Neural cell (in vitro differentiated cells): ENCODE measurements around the gene OR5M10. TPM values are rescaled to one million over a fixed set of nuclear protein-coding genes. Genes with fewer than 3 reads are reported as not detected.
"Not testable (repeated sequence)": the region's sequence is repeated elsewhere in the genome, so short reads cannot be mapped to it uniquely, and the experiment has no call there.

Experiments
- H2AFZ ChIP-seq: fragments of 200-600, 300-800 bp; sonication (generic), shearing (Covaris generic); 2 replicates; pipeline ENCODE4 v1.6.0; 2014; ENCODE audit warnings: low read depth, mild to moderate bottlenecking, antibody characterized with exemption, low read length, moderate library complexity
- H3F3A ChIP-seq: fragments of 200-600 bp; shearing (Covaris generic); 2 replicates; pipeline ENCODE4 v1.6.1; 2016; ENCODE audit warnings: mild to moderate bottlenecking, moderate library complexity, mixed read lengths, antibody characterized with exemption, low read length; ENCODE audit not compliant: insufficient read depth, poor library complexity, severe bottlenecking
- H3K27ac ChIP-seq: fragments of 200-600, 300-800 bp; sonication (generic), shearing (Covaris generic); 2 replicates; pipeline ENCODE4 v1.5.1; 2014; ENCODE audit warnings: mild to moderate bottlenecking, low read length, moderate library complexity
- H3K27me3 ChIP-seq: fragments of 300-800, 200-600 bp; sonication (generic), shearing (Covaris generic); 2 replicates; pipeline ENCODE4 v1.6.0; 2014; ENCODE audit warnings: mild to moderate bottlenecking, low read depth, low read length, moderate library complexity; ENCODE audit not compliant: insufficient read depth
- H3K36me3 ChIP-seq: fragments of 300-800, 200-600 bp; sonication (generic), shearing (Covaris generic); 2 replicates; pipeline ENCODE4 v1.5.1; 2014; ENCODE audit warnings: mild to moderate bottlenecking, antibody characterized with exemption, low read length, moderate library complexity; ENCODE audit not compliant: insufficient read depth
- H3K4me2 ChIP-seq: fragments of 300-800, 200-600 bp; sonication (generic), shearing (Covaris generic); 2 replicates; pipeline ENCODE4 v1.6.0; 2014; ENCODE audit warnings: mild to moderate bottlenecking, low read length
- H3K4me3 ChIP-seq: fragments of 300-800, 200-600 bp; sonication (generic), shearing (Covaris generic); 2 replicates; pipeline ENCODE4 v1.5.1; 2014; ENCODE audit warnings: mild to moderate bottlenecking, low read length, moderate library complexity
- H3K79me2 ChIP-seq: fragments of 200-600 bp; shearing (Covaris generic); replicated peaks from 2 replicates; pipeline ENCODE4 v1.6.0; 2014; ENCODE audit warnings: mild to moderate bottlenecking, low read length, moderate library complexity; ENCODE audit not compliant: insufficient read depth
- H3K9ac ChIP-seq: fragments of 300-800, 200-600 bp; sonication (generic), shearing (Covaris generic); 2 replicates; pipeline ENCODE4 v1.6.1; 2016; ENCODE audit warnings: mild to moderate bottlenecking, low read length, mixed read lengths
- H3K9me2 ChIP-seq: fragments of 200-600 bp; shearing (Covaris generic); 2 replicates; pipeline ENCODE4 v1.6.1; 2016; ENCODE audit warnings: mild to moderate bottlenecking, low read length, mixed read lengths; ENCODE audit not compliant: insufficient read depth
- H3K9me3 ChIP-seq: fragments of 200-600, 300-800 bp; sonication (generic), shearing (Covaris generic); 2 replicates; pipeline ENCODE4 v1.6.1; 2016; ENCODE audit warnings: mild to moderate bottlenecking, mixed run types, low read length, moderate library complexity, mixed read lengths
- H4K20me1 ChIP-seq: fragments of 200-600 bp; shearing (Covaris generic); 2 replicates; pipeline ENCODE4 v1.6.1; 2016; ENCODE audit warnings: mild to moderate bottlenecking, mixed run types; ENCODE audit not compliant: insufficient read depth
- EP300 ChIP-seq: fragments of 450-650 bp; conservative IDR thresholded peaks from 2 replicates; pipeline ENCODE4 v1.6.1; 2014; ENCODE audit warnings: antibody characterized with exemption, mild to moderate bottlenecking, moderate library complexity; ENCODE audit not compliant: poor library complexity, severe bottlenecking
- EZH2 ChIP-seq: fragments of 200-600, 300-800 bp; shearing (Covaris generic), sonication (generic); IDR thresholded peaks from 2 replicates; pipeline ENCODE4 v1.6.1; 2014; ENCODE audit warnings: antibody characterized with exemption, low read length, borderline replicate concordance, mild to moderate bottlenecking; ENCODE audit not compliant: insufficient read depth, poor library complexity, severe bottlenecking
- MXI1 ChIP-seq: fragments of 450-650 bp; conservative IDR thresholded peaks from 2 replicates; pipeline ENCODE4 v1.6.1; 2014; ENCODE audit warnings: antibody characterized with exemption, mild to moderate bottlenecking; ENCODE audit not compliant: poor library complexity, severe bottlenecking
- POLR2AphosphoS5 ChIP-seq: IDR thresholded peaks from 2 replicates; pipeline ENCODE4 v1.6.1; 2012
- RAD21 ChIP-seq: fragments of 450-650 bp; conservative IDR thresholded peaks from 2 replicates; pipeline ENCODE4 v1.6.1; 2014; ENCODE audit warnings: antibody characterized with exemption, mild to moderate bottlenecking, moderate library complexity
- SMC3 ChIP-seq: fragments of 450-650 bp; conservative IDR thresholded peaks from 2 replicates; pipeline ENCODE4 v1.6.1; 2014; ENCODE audit warnings: antibody characterized with exemption, mild to moderate bottlenecking, moderate library complexity; ENCODE audit not compliant: poor library complexity
- TAF1 ChIP-seq: IDR thresholded peaks from 2 replicates; pipeline ENCODE4 v1.6.1; 2012; ENCODE audit warnings: low read depth
- polyA plus RNA-seq: library from polyadenylated mRNA; depleted of rRNA; stranded (reverse); fragments of >200 nt; gene quantifications from 2 replicates; pipeline ENCODE4 v1.2.3, GENCODE V29; 2014
- TF ChIP-seq, protein P1 (sequence below): fragments of 450-650 bp; IDR thresholded peaks from 2 replicates; pipeline ENCODE4 v1.5.1; 2014; ENCODE audit warnings: antibody characterized with exemption, mild to moderate bottlenecking, moderate library complexity; ENCODE audit not compliant: poor library complexity, severe bottlenecking
- TF ChIP-seq, protein P2 (sequence below): IDR thresholded peaks from 2 replicates; pipeline ENCODE4 v1.6.1; 2012; ENCODE audit warnings: borderline replicate concordance

The OR5M10 gene
- polyA plus RNA-seq, 1 donor from 2014 or later: not detected

DNA sequence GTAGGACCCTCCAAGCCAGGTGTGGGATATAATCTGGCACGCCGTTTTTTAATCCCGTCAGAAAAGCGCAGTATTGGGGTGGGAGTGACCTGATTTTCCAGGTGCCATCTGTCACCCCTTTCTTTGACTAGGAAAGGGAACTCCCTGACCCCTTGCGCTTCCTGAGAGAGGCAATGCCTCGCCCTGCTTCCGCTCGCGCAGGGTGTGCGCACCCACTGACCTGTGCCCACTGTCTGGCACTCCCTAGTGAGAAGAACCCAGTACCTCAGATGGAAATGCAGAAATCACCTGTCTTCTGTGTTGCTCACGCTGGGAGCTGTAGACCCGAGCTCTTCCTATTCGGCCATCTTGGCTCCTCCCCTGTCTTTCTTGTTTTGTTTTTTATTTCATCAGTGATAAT, 22.8 kb downstream of the OR5M10 start:
- H2AFZ ChIP-seq, H3K4me3 ChIP-seq, H3F3A ChIP-seq, H3K79me2 ChIP-seq, H3K9me3 ChIP-seq, H3K4me2 ChIP-seq, H3K36me3 ChIP-seq, H3K9ac ChIP-seq, H4K20me1 ChIP-seq, H3K27ac ChIP-seq, H3K9me2 ChIP-seq, H3K27me3 ChIP-seq: not testable (repeated sequence)

DNA sequence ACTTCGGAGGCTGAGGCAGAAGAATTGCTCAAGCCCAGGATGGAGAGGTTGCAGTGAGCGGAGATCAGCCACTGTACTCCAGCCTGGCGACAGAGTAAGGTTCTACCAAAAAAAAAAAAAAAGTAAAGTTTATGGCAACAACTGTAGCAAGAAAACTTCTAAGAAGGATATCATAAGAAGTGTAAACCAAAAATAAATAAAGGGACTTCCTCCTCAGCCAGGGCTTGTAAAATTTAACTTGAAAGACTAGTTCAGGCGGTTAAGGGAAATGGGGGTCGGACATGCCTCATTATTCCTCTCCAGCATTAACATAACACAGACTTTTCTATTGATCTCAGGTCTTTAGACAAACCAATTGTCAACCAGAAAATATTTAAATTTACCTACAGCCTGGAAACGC, 32.0 kb downstream of the OR5M10 start:
- Histone ChIP-seq H3K79me2 (no peaks in the 10 kb centered on the region), H3K27ac (no peak overlapping the region), H3K9ac (no peak overlapping the region), H3F3A (no peaks in the 10 kb centered on the region), H3K9me2 (no peaks in the 10 kb centered on the region), H3K9me3 (no peaks in the 10 kb centered on the region), H3K4me3 (no peak overlapping the region), H3K36me3 (no peaks in the 10 kb centered on the region), H4K20me1 (no peaks in the 10 kb centered on the region), H3K4me2 (no peak overlapping the region), H3K27me3 (no peaks in the 10 kb centered on the region), H2AFZ (no peak overlapping the region)
- TF ChIP-seq MXI1 (no peak), POLR2AphosphoS5 (no peak), SMC3 (no peak), TAF1 (no peak), EP300 (no peak), EZH2 (no peak), RAD21 (no peak)
- TF ChIP-seq, protein P1, sequence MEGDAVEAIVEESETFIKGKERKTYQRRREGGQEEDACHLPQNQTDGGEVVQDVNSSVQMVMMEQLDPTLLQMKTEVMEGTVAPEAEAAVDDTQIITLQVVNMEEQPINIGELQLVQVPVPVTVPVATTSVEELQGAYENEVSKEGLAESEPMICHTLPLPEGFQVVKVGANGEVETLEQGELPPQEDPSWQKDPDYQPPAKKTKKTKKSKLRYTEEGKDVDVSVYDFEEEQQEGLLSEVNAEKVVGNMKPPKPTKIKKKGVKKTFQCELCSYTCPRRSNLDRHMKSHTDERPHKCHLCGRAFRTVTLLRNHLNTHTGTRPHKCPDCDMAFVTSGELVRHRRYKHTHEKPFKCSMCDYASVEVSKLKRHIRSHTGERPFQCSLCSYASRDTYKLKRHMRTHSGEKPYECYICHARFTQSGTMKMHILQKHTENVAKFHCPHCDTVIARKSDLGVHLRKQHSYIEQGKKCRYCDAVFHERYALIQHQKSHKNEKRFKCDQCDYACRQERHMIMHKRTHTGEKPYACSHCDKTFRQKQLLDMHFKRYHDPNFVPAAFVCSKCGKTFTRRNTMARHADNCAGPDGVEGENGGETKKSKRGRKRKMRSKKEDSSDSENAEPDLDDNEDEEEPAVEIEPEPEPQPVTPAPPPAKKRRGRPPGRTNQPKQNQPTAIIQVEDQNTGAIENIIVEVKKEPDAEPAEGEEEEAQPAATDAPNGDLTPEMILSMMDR: no peak
- TF ChIP-seq, protein P2, sequence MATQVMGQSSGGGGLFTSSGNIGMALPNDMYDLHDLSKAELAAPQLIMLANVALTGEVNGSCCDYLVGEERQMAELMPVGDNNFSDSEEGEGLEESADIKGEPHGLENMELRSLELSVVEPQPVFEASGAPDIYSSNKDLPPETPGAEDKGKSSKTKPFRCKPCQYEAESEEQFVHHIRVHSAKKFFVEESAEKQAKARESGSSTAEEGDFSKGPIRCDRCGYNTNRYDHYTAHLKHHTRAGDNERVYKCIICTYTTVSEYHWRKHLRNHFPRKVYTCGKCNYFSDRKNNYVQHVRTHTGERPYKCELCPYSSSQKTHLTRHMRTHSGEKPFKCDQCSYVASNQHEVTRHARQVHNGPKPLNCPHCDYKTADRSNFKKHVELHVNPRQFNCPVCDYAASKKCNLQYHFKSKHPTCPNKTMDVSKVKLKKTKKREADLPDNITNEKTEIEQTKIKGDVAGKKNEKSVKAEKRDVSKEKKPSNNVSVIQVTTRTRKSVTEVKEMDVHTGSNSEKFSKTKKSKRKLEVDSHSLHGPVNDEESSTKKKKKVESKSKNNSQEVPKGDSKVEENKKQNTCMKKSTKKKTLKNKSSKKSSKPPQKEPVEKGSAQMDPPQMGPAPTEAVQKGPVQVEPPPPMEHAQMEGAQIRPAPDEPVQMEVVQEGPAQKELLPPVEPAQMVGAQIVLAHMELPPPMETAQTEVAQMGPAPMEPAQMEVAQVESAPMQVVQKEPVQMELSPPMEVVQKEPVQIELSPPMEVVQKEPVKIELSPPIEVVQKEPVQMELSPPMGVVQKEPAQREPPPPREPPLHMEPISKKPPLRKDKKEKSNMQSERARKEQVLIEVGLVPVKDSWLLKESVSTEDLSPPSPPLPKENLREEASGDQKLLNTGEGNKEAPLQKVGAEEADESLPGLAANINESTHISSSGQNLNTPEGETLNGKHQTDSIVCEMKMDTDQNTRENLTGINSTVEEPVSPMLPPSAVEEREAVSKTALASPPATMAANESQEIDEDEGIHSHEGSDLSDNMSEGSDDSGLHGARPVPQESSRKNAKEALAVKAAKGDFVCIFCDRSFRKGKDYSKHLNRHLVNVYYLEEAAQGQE: no peak

DNA sequence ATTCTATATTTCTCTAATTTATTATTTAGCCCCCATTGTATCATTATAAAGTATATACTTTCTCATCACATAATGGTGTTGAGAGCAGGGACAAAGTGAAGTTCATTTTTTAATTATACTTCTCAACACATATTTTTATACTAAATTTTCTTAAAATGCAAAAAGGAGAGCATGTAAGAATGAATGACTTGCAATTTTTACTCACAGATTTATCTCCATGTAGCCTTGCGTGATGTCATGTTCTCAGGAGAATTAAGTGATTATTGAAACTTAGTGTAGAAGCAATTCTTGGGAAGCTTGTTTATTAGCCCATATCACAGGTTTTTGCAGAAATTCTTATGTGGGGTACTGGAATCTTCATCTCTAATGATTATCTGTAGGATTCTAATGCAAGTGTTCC, 33.8 kb downstream of the OR5M10 start:
- Histone ChIP-seq H3K4me2 (no peak overlapping the region), H2AFZ (no peak overlapping the region), H3K9me2 (no peaks in the 10 kb centered on the region), H3K27ac (no peak overlapping the region), H4K20me1 (no peaks in the 10 kb centered on the region), H3K4me3 (no peak overlapping the region), H3K9me3 (no peaks in the 10 kb centered on the region), H3K27me3 (no peaks in the 10 kb centered on the region), H3K9ac (no peak overlapping the region), H3K36me3 (no peaks in the 10 kb centered on the region), H3F3A (no peaks in the 10 kb centered on the region), H3K79me2 (no peaks in the 10 kb centered on the region)
- TF ChIP-seq, protein P1: no peak
- TF ChIP-seq TAF1 (no peak), SMC3 (no peak), MXI1 (no peak), POLR2AphosphoS5 (no peak), EZH2 (no peak), RAD21 (no peak)
- TF ChIP-seq, protein P2: no peak
